ENCODE data around the gene LTBP4.

GRCh38 chr19:40662925-40663694 is 61.9 kb downstream of the LTBP4 start:
- no peak for TF ChIP-seq GABPA (IDR thresholded peaks at IDR 0.05; ENCODE audit: low read depth)
- TF ChIP-seq FOXM1 (IDR thresholded peaks at IDR 0.05; ENCODE audit: low read depth), result no peak
- no peak for TF ChIP-seq PBX3 (IDR thresholded peaks at IDR 0.05)
- TF ChIP-seq CTCF (IDR thresholded peaks at IDR 0.05), result no peak; the same call in 1 of the 2 replicates
- TF ChIP-seq CHD2 (IDR thresholded peaks at IDR 0.05; ENCODE audit: low read length, partially characterized antibody), result no peak
